ENCODE data around the gene MUC22. TPM values are rescaled to one million over a fixed set of nuclear protein-coding genes. Genes with fewer than 3 reads are reported as not detected.

Gene MUC22
- total and polyA plus RNA-seq, 10 of the 15 experiments (the other 5 are each of a cell fraction or from before 2014, with no cell fraction given) = under 0.01 to 0.09 (median 0.04) TPM; not detected in 4

- Histone ChIP-seq H2AFZ (ENCODE audit: control insufficient read depth, low read depth, low read length) (no peak overlapping the region), H3K79me2 (ENCODE audit: control insufficient read depth, insufficient read depth, low read length) (no peaks in the 10 kb centered on the region), H3K4me3 (no peak overlapping the region), H3K36me3 (ENCODE audit: control insufficient read depth in 2 of 2, insufficient read depth in 2 of 2, low read length in 1 of 2) (no peaks in the 10 kb centered on the region), H3K27ac (ENCODE audit: control insufficient read depth, insufficient read depth) (no peak overlapping the region), H3K27me3 (replicated peaks in 1 of 2; ENCODE audit: control insufficient read depth in 2 of 2, insufficient read depth in 2 of 2, low read length in 1 of 2) (peaks cover 0 to 2% of the 10 kb centered on the region in 2 experiments; a peak in 2 of 4 replicates), H3K9me3 (replicated peaks; ENCODE audit: control insufficient read depth, insufficient read depth, low read length) (no peaks in the 10 kb centered on the region), H3K4me2 (ENCODE audit: control insufficient read depth, insufficient read depth) (no peak overlapping the region), H3K9ac (ENCODE audit: control insufficient read depth, insufficient read depth, low read length) (no peak overlapping the region), H3K4me1 (ENCODE audit: control insufficient read depth, insufficient read depth, low read length) (no peaks in the 10 kb centered on the region), H4K20me1 (ENCODE audit: control insufficient read depth, insufficient read depth) (no peaks in the 10 kb centered on the region)
- in situ Hi-C loops (cut with MboI) = no loop called here
- SMC1A ChIA-PET (ENCODE audit: uncharacterized antibody, unreplicated experiment) = no interaction called here
- RAD21 ChIA-PET (ENCODE audit: unreplicated experiment) = interaction anchor here (0.7 kb wide), 1 partner anchor 652 kb away, joined by 3 read pairs; no protein-coding TSS in a partner anchor
- ATAC-seq (no peak), FAIRE-seq (no peak), DNase-seq (ENCODE audit: low read depth, low spot score) (no peak)
- no TSS peak for BruUV-seq (replicated peaks)
- CTCF ChIA-PET = no interaction called here
- TF ChIP-seq HSF1 (IDR thresholded peaks at IDR 0.05; ENCODE audit: low read depth, low read length) = no peak
- no peak for TF ChIP-seq ZNF687 (IDR thresholded peaks at IDR 0.05)
- TF ChIP-seq ZNF274 (IDR thresholded peaks at IDR 0.05; ENCODE audit: insufficient read depth, insufficient read length) = no peak
- TF ChIP-seq PML (IDR thresholded peaks at IDR 0.05; ENCODE audit: low read length) = no peak
- TF ChIP-seq STAT1 (conservative IDR thresholded peaks at IDR 0.05) = no peak
- no peak for TF ChIP-seq ZNF217 (IDR thresholded peaks at IDR 0.05)
- no peak for TF ChIP-seq EZH2 (IDR thresholded peaks at IDR 0.05; ENCODE audit: borderline replicate concordance, control insufficient read depth, low read depth, low read length)
- no peak for TF ChIP-seq ESRRA (IDR thresholded peaks at IDR 0.05; ENCODE audit: low read length)
- TF ChIP-seq RB1 (IDR thresholded peaks at IDR 0.05; ENCODE audit: borderline replicate concordance) = no peak
- no peak for TF ChIP-seq SREBF2 (IDR thresholded peaks at IDR 0.05; ENCODE audit: low read length)
- TF ChIP-seq CREB1 (IDR thresholded peaks at IDR 0.05; ENCODE audit: low read depth) = no peak
- no peak for TF ChIP-seq ETV6 (conservative IDR thresholded peaks at IDR 0.05 in 1 of 2, IDR thresholded peaks at IDR 0.05 in 1 of 2; ENCODE audit: borderline replicate concordance in 1 of 2, low read depth in 1 of 2)
- POLR2A ChIA-PET = no interaction called here
- intact Hi-C loops (cut with micrococcal nuclease; ENCODE audit: unreplicated experiment) = no loop called here
- WGBS (ENCODE audit: insufficient coverage, insufficient replicate concordance, low lambda C conversion rate, missing lambda C conversion rate) = 53% methylated on average over 6 of the region's 6 CpGs
Measured at GRCh38 chr6:31011153-31011552, 879 bp downstream of the MUC22 start.

Measured in GM12878 (cell line).